ENCODE results near the gene CISTR. TPM values are rescaled to one million over a fixed set of nuclear protein-coding genes. Genes with fewer than 3 reads are reported as not detected.

Gene CISTR
- total and polyA plus RNA-seq, 2 donors (not counting 3 experiments of a cell fraction or from before 2014, with no cell fraction given), result not detected

- FAIRE-seq (no peak), DNase-seq (ENCODE audit: low read depth, low spot score) (no peak)
- Histone ChIP-seq H3K9ac (replicated peaks; ENCODE audit: extremely low read depth, insufficient read depth, low read length) (no peak overlapping the region), H3K9me3 (replicated peaks; ENCODE audit: control insufficient read depth, insufficient read depth, low read length) (no peaks in the 10 kb centered on the region), H3K36me3 (ENCODE audit: control insufficient read depth in 2 of 2, extremely low read depth in 1 of 2, insufficient read depth in 2 of 2, low read length in 2 of 2) (peaks cover 0 to 42% of the 10 kb centered on the region in 2 experiments), H2AFZ (ENCODE audit: low read depth, low read length) (no peak overlapping the region), H3K4me3 (replicated peaks in 1 of 3; ENCODE audit: insufficient read depth in 1 of 3, low read depth in 1 of 3, low read length in 3 of 3) (no peak overlapping the region), H4K20me1 (replicated peaks; ENCODE audit: control insufficient read depth, extremely low read depth, insufficient read depth, low read length) (no peaks in the 10 kb centered on the region), H3K27ac (ENCODE audit: insufficient read depth, low read depth, low read length) (no peak overlapping the region), H3K4me2 (ENCODE audit: insufficient read depth, low read length) (no peak overlapping the region), H3K79me2 (ENCODE audit: control insufficient read depth, insufficient read depth, low read length) (no peaks in the 10 kb centered on the region), H3K27me3 (ENCODE audit: control insufficient read depth in 2 of 2, insufficient read depth in 2 of 2, low read length in 2 of 2) (peaks cover 6 to 7% of the 10 kb centered on the region in 2 experiments), H3K9me1 (replicated peaks; ENCODE audit: control insufficient read depth, extremely low read depth, insufficient read depth, low read length) (no peaks in the 10 kb centered on the region), H3K4me1 (ENCODE audit: control insufficient read depth, extremely low read depth, insufficient read depth, low read length) (no peaks in the 10 kb centered on the region)
- TF ChIP-seq MYC (IDR thresholded peaks at IDR 0.05; ENCODE audit: low read depth, low read length) (no peak), POLR2A (IDR thresholded peaks at IDR 0.05; ENCODE audit: low read depth, low read length) (no peak), FOS (IDR thresholded peaks at IDR 0.05; ENCODE audit: borderline replicate concordance, insufficient read depth, low read length) (no peak), POLR2AphosphoS5 (IDR thresholded peaks at IDR 0.05; ENCODE audit: insufficient read depth, low read depth, low read length) (no peak), EZH2 (IDR thresholded peaks at IDR 0.05; ENCODE audit: borderline replicate concordance, low read depth, low read length, severe bottlenecking) (no peak), GATA2 (IDR thresholded peaks at IDR 0.05; ENCODE audit: insufficient read depth, insufficient read length, low read depth, low read length) (no peak), JUN (IDR thresholded peaks at IDR 0.05; ENCODE audit: borderline replicate concordance, insufficient read depth, insufficient read length, low read depth) (no peak)
- TF ChIP-seq, protein P1, sequence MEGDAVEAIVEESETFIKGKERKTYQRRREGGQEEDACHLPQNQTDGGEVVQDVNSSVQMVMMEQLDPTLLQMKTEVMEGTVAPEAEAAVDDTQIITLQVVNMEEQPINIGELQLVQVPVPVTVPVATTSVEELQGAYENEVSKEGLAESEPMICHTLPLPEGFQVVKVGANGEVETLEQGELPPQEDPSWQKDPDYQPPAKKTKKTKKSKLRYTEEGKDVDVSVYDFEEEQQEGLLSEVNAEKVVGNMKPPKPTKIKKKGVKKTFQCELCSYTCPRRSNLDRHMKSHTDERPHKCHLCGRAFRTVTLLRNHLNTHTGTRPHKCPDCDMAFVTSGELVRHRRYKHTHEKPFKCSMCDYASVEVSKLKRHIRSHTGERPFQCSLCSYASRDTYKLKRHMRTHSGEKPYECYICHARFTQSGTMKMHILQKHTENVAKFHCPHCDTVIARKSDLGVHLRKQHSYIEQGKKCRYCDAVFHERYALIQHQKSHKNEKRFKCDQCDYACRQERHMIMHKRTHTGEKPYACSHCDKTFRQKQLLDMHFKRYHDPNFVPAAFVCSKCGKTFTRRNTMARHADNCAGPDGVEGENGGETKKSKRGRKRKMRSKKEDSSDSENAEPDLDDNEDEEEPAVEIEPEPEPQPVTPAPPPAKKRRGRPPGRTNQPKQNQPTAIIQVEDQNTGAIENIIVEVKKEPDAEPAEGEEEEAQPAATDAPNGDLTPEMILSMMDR (IDR thresholded peaks at IDR 0.05; ENCODE audit: extremely low read depth in 1 of 2, insufficient read depth in 1 of 2, low read depth in 1 of 2, low read length in 2 of 2), result no peak
- TF ChIP-seq, protein P2, sequence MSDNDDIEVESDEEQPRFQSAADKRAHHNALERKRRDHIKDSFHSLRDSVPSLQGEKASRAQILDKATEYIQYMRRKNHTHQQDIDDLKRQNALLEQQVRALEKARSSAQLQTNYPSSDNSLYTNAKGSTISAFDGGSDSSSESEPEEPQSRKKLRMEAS (IDR thresholded peaks at IDR 0.05; ENCODE audit: insufficient read depth, insufficient read length), result no peak
- BruUV-seq (replicated peaks), result no TSS peak
- POLR2A ChIA-PET, result no interaction called here
- dilution Hi-C loops (cut with MboI; ENCODE audit: extremely low pct_ligation_motif_present, low sequenced_read_pairs), result no loop called here
- intact Hi-C loops (cut with micrococcal nuclease), result no loop called here
- CTCF ChIA-PET, result no interaction called here
Measured at GRCh38 chr12:53712059-53712643, 39.6 kb downstream of the CISTR start.

Measured in endothelial cell of umbilical vein (primary cell).